ENCODE data around the gene TMPRSS6.

TMPRSS6 gene

DNA sequence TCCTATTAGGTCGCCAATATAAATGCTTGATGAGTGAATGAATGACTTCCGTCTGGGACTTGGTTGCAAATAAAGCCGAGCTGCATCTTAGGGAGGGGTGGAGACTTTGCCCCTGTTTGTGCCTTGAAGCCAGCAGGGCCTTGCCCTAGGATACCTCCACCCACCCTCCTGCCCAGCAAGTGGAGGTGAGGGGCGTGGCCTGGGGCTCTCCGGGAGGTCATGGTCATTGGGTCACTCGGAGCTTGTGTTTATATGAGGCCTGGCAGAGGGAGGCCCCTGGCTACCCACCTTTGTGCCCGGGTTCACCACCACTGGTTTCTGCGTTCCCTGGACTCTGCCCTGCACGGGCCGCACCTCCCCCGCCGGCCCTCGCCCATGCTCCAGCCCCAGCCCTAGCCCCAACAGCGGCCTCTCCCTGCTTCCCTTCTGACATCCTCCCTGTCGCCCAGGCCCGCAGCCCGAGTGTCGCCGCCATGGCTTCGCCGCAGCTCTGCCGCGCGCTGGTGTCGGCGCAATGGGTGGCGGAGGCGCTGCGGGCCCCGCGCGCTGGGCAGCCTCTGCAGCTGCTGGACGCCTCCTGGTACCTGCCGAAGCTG is 85.7 kb downstream of the TMPRSS6 start:
- no peak for DNase-seq

DNA sequence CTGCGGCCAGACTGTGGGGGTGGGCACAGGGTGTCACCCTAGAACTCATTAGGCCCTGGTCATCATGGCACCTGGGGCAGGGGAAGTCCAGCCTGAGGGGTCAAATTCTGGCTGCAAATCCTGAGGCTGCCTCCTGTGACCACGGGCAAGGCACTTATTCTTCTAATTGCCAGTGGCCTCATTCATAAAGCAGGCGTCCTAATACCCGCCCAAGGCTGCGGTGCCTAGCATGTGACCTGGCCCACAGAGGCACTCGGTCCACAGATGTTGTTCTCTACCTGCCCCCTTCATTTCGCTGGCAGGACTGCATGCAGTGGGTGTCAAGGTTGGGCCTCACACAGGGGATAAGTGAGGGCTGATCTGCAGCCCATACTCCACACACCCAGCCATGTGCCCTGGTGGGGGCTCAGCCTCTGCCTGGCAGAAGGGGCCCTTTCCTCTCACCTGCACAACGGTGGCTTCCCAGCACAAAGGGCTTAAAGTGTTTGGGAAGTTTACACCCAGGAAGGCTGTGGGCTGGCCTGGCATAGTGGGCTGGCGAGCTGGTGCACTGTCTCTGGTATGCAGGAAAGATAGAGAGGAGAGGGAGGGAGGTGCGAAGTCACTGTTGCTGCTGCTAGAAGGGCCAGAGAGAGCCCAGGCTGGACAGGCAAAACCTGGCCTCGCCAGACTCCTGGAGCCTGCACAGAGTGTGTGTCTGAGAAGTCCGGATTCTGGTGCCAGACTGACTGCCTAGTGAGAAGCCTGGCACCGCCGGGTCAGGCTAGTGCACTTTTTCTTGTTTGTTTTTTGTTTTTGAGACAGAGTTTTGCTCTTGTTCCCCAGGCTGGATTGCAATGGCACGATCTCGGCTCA is 86.8 kb downstream of the TMPRSS6 start:
- no peak for DNase-seq

DNA sequence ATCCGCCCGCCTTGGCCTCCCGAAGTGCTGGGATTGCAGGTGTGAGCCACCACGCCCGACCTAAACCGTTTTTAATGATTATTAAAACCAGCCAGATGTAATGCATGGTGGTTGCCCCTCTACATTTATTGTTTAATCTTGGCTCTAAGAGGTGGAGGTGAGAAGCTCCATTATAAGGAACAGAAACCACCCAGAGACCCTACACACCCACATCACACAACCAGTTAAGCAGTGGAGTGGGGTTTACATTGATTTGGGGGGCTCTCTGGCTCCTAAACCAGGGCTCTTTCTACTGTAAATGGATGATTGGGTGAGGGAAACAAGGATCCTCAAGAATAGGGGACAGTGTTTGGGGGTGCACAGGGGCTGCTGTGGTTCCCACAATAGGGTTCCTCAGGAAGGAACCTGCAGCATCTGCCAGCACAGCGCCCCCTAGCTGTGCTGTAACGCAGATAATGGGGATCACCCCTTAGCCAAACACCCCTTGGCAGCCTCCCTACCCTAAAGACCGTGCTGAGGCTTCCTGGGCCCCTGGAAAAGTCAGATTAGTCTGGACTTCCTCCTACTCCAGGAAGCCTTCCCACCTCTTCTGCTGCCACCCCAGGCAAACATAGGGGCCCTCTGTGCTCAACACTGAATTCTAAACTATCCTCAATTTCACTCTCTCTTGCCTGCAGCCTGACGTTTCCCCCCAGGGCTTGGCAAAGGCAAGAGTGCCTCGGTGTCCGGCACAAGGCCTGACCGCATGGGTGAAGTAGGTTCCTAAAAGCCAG is 87.6 kb downstream of the TMPRSS6 start:
- DNase-seq: no peak

DNA sequence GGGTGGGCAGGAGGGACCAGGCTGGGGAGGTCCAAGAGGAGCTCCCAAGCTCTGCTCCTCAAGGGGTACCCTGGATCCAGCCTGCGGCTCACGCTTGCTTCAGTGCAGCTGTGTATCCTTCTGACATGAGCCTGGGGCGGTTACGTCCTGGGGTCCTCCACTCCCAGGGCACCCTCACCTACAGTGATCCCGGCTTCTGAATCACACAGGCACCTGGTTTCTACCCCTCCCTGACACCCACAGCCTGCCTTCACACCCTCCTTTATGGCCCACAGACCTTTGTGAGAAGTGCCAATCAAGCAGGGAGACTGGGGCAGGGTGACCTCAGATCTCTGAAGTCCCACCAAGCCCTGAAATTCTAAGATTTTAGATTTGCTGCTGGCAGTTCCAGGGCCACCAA is 88.5 kb downstream of the TMPRSS6 start:
- DNase-seq: no peak

DNA sequence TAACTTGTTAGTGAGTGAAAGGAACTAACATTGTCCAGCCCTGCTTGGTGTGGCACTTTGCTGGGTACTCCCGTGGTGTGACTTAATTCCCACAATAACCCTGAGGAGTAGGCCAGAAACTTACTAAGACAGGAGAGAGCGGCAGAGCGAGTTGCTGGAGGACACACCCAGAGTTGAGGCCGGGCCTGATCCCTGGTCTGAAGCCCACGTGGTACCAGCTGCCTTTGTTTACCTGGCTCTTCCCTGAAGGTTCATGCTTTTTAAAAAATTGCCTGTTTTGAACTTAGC is 89.4 kb downstream of the TMPRSS6 start:
- no peak for DNase-seq

DNA sequence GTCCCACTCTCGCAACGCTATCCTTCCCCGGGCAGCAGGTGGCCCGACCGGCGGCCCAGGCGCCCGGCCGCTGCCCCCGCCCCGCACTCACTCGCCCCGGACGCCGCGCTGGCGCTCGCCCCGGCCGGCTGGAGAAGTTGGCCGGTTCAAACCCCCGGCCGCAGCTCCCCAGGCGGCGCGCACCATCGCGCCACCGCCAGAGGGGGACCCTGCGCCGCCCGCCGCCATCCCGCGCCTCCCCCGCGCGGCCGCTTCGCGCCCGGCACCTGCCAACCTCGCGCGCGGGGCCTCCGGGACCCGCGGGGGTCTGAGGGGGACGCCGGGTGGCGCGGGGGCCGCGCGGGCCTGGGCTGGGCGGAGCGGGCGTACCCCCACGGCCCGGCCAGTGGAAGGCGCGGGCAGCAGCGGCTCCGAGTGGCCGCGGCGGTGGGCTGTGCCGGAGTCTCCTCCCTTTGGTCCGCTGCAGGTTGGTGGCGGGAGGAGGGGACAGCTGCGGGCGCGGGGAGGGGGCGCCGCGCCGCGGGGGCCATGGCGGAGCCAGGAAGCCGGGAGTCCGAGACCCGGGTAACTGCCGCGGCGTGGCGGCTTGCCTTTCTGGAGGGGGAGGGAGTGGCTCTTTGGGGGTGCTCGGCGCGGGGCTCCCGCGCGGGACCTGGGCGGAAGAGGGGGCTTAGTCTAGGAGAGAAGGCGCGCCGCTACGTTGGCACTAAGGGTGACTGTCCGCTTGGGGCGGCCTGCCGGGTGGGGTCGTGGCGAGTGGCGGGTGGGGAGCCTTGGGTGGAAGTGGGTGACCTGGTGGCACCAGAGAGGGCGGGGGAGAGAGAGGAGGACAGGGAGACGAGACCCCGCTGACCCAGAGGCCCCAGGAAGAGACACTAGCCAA is 90.0 kb downstream of the TMPRSS6 start, which contains the start of the genes MPST and TST:
Gene MPST, plus strand, starts transcription at position 434 of the 883 bp plus-strand sequence. Its CDS starts 95 bp downstream, at position 529.
Gene TST, minus strand, starts transcription at position 139 of the 883 bp plus-strand sequence. CDS start 715 bp downstream, outside the sequence.
- peak; percentile 58 for DNase-seq

DNA sequence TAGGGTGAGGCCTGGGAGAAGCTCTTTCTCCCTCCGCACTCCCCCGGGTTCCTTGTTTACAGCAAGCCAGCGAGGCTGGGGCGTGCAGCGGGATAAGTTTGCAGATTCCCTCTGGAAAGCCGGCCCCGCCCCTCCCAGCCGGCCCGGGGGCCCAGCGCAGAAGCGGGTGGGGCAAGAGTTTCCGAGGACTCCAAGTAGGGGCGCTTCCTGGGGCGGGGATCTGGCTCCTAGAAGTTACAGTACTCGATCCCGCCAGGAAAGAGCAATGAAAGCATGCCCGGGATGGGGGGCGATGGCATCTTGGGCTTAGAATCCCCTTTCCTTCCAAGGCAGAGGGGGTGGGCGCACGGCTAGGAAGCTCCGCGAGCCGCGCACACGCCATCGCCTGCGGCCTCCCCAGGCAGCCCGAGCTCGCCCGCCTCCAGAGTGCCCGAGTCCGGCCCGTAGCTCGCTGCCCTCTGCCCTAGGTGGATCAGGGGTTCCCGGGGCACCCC is 90.7 kb downstream of the TMPRSS6 start:
- DNase-seq: no peak

DNA sequence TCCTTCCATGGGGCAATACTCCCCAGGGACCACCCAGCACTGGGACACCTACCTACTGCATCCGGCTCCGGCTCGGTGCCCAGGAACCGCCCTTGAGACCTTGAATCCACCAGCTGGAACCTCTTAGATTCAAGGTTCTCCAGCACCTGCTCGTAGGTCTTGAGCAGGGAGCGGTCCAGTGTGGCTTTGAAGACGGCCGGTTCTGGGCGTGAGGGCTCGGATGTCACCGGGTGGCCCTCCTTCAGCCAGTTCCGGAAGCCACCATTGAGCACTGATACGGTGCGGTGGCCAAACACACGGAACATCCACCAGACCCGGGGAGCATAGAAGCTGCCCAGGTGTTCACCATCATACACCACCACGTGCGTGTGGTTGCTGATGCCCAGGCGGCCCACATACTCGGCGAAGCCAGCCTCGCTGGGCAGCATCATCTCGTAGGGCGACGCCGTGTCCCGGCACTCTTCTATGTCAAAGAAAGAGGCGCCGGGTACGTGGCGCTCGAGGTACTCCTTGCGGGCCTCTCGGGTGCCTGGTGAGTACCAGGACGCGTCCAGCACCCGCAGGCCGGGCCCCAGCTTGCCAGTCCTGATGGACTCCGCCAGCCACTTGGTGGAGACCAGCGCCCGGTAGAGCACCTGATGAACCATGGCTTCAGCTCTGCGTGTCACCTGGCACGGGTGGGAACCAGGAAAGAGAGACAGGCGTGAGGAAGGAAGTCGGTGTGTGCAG is 91.3 kb downstream of the TMPRSS6 start:
- no peak for DNase-seq

DNA sequence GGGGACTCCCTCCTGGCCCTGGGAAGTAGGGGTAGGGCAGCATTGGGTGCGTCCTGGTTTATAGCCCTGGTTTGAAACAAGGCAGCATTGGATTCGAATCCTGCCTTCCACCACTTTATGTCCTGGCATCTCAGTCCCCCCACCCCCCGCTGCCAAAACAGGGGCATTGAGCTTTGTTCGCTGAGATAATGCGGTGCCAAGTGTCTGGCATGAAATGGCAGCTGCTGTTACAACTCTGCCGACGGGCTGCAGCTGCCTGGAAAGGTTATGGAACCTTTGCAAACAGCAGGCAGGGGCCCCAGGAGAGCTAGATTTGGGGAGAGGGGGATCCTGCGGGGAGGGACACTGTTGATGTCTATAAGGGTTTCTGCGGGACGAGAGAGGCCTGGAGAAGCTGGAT is 92.2 kb downstream of the TMPRSS6 start:
- DNase-seq: no peak

DNA sequence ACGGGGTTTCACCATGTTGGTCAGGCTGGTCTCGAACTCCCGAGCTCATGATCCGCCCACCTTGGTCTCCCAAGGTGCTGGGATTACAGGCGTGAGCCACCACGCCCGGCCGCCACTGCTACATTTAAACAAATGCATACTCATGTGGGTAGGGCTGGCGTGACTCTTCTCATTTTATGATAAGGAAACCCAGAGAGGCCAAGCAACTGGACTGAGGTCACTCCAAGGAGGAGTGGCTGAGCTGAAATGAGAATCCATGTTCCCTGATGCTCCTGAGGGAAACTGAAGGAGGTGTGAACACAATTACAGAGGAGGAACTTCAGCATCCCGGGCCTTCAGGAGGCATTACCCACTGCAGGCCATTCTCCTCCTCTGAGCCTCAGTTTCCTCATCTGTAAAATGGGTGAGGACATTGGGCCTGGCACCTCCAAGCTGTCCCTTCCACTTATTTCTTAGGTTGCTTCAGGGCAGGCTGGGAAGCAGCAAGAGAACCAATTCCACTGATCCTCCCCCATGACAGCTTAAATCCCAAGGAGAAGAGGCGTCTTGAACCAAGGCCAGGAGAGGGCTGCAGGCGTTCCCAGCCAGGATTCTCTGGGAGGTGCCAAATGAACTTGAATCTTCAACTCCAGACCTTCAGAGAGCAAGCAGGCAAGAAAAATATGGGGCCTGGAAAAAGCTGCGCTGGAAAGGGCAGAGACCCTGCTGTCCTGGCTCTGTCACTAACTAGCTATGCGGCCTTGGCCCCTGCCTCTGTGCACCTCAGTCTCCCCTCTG is 93.2 kb downstream of the TMPRSS6 start:
- no peak for DNase-seq

DNA sequence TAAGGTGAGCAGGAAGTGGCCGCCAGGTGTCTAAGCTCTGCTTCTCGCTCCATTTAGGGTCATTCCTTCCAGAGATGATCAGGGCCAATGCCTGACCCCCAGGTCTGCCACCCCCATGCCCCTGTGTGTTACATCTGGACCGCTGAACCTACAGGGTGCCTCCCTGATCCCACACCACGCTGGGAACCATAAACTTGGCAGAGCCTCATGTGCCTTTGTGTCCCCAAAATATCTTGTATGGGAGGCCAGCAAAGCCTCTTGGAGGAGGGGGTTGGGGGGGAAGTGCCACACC is 94.0 kb downstream of the TMPRSS6 start:
- no peak for DNase-seq
